Measurements from ENCODE around the gene FBXL15. TPM values are rescaled to one million over a fixed set of nuclear protein-coding genes. Genes with fewer than 3 reads are reported as not detected.
"Not testable (repeated sequence)": the region's sequence is repeated elsewhere in the genome, so short reads cannot be mapped to it uniquely, and the experiment has no call there.

The FBXL15 gene
- polyA plus RNA-seq, 4 donors, result 6.3 to 17.2 (median 7.1) TPM

DNA sequence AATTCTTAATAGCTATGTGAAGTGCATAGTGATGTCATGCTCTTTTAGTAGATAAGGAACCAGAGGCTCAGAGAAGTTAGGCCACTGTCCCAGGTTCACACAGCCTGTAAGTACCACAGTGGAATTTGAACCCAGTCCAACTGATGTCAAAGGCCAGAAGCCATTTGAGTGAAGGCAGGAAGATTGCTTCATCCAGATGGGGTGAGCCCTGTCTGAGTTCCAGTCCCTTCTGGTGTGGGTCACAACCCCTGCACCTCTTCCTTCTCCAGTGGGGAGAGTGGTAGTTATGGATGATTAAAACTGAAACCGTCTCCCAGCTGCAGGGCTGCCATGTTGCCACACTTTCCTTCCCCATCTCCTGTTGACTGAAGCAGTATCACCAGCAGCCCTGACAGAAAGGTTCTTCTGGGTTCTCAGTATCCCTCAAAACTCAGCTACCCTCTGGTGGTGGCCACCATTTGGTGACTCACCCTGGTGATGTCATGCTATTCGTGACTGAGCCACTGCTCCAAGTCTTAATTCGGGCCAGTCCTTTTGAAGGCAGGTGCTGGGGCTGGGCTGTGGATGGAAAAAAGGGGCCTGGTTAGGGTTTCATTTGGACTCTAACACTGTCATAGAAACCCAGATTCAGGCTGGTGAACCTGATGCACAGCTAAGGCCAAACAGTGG is 32.2 kb downstream of the FBXL15 start:
- no peak for DNase-seq (ENCODE audit: low read depth in 4 of 4, low spot score in 3 of 4)

DNA sequence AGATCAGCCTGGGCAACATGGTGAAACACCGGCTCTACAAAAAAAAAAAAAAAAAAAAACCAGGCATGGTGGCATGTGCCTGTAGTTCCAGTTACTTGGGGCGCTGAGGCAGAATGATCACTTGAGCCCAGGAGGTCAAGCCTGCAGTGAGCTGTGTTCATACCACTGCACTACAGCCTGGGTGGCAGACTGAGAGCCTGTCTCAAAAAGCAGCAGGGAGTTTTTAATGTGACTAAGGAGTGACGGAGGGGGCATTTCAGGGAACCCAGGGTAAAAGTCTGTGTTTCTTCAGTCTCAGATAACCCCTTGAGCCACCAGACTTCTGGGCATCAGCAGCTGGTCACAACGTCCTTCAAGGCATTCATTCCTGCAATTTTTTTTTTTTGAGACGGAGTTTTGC is 32.9 kb downstream of the FBXL15 start:
- no peak for DNase-seq (ENCODE audit: low read depth in 4 of 4, low spot score in 3 of 4)

DNA sequence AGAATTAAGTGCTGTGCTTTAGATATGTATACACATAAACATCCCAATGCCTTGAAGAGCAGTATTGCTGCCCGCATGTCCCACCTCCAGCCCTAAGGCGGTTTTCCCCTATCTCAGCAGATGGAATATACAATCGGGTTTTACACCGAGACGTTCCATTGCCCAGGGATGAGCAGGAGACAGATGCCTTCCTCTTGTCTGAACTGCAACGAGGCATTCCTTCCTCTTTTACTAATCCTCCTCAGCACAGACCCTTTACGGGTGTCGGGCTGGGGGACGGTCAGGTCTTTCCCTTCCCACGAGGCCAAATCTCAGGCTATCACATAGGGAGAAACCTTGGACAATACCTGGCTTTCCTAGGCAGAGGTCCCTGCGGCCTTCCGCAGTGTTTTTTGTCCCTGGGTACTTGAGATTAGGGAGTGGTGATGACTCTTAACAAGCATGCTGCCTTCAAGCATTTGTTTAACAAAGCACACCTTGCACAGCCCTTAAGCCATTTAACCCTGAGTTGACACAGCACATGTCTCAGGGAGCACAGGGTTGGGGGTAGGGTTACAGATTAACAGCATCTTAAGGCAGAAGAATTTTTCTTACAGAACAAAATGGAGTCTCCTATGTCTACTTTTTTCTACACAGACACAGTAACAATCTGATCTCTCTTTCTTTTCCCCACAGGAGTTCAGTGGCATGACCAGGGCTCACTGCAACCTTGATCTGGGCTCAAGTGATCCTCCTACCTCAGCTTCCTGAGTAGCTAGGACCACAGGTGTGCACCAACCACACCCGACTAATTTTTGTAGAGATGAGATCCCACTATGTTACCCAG is 34.2 kb downstream of the FBXL15 start:
- not testable (repeated sequence) for DNase-seq (ENCODE audit: low read depth in 4 of 4, low spot score in 3 of 4)

DNA sequence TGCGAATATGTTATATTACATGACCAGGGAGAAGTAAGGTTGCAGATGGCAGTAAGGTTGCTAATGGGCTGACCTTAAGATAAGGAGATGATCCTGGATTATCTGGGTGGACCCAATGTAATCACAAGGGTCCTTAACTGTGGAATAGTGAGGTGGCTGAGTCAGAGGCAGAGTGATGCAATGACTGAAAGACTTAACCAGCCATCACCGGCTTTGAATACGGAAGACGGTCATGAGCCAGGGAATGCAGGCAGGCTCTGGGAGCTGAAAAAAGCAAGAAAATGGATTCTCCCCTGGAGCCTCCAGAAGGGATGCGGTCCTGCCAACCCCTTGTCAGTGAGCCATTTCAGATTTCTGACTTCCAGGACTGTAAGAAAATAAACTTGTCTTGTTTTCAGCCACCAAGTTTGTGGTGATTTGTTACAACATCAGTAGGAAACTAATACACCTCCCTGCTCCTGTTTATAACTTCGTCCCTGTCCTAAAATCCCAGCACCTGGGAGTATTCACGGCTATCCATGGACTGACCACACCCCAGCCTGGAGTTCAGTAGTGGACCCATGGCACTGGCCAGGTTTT is 35.3 kb downstream of the FBXL15 start:
- no peak for DNase-seq (ENCODE audit: low read depth in 4 of 4, low spot score in 3 of 4)

DNA sequence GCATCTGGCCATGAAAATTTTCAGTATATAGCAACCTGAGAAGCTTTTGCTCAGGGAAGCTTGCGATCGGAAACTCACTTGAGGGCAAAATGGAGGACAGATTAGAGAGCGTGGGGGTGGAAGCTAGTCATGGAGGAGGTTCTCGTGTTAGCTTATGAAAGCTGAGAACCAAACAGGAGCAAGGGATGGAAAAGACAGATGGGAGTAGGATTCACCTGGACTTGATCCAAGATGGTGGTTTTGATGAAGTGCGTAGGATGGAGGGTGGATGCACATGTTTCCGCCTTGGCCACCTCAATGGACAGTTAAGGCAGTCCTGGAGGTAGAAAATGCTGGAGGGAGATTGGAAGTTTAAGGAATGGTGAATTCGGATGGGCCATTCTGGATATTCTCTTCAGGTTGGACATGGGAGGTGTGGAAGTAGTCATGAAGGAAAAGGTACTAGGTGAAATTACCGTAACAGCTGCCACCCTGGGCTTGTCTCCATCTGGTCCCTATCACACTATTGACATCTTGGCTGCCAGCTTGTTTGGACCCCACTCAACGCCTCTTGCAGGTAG is 37.0 kb downstream of the FBXL15 start:
- no peak for DNase-seq (ENCODE audit: low read depth in 4 of 4, low spot score in 3 of 4)

DNA sequence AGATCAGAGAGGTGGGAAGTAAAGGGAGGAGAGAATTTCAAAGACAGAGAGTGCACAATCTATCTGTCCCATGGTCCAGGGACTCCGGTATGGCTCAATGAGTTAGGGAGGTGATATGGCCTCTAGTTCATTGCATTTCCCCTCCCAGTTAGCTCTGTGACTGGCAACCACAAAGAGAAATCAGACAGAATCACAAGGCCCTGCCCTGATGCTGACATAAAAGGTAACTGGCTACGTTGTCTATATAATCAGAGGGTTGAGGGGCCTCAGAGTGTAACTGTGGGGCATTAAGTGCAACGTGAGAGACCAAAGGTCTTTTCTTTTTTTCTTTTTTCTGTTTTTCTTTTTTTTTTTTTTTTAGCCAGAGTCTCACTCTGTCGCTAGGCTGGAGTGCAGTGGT is 38.0 kb downstream of the FBXL15 start:
- DNase-seq (ENCODE audit: low read depth in 4 of 4, low spot score in 3 of 4), result no peak

DNA sequence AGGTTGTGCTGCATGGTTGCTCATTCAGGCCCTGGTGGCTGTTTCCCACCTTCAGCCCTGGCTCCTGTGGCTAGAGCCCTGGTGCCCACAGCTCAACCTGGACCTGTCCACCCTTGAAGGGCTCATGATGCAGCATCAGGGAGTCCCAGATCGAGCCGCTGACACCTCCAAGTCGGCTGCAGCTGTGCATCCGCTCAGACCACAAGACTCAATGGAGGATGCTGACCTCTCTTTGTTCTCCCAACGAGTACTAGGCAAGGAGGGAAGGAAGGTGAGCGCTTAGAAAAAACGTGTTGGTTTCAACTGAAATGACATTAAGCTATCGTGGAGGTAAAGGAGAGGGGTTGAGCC is 40.2 kb downstream of the FBXL15 start:
- no peak for DNase-seq (ENCODE audit: low read depth in 4 of 4, low spot score in 3 of 4)

DNA sequence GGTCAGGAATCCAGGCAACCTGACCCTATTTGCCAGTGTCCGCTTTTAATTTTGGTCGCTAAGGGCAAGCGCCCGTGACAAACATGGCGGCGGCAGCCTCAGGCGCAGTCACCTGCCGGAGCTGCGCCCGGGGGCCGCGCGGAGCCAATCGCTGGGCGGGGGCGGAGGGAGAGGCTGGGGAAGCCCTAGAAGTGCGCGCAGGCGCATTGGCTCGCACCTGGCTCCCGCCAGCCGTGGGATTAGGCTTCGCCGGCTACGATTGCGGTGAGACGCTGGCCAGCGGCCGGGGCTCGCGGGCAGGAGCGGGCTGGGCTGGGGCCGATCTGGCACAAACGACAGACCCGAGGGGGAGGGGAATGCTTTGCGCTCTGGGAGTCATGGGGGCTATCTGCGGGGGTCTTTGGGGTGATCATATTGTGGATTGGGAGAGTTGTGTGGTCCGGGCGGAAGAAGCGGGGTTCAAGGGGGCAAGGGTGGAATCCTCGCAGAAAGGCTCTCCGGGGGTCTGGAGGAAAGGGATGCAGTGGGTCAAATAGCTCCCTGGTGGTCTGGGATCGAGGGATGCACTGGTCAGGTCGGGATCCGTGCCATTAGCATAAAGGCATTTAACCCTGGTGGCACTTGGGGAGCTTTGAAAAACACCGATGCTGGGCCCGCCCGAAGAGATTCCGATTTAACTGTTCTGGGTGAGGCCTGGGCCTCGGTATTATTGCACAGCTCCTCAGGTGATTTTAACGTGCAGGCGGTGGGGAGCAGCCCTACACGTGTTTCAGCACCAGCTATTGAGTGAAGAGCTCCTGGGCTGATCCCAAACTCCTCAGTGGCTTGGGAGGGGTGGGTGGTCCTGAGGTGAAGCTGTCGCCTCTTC is 40.8 kb downstream of the FBXL15 start:
- DNase-seq (ENCODE audit: low read depth in 4 of 4, low spot score in 3 of 4), result peak; percentile 80 to 82 (median 81)

DNA sequence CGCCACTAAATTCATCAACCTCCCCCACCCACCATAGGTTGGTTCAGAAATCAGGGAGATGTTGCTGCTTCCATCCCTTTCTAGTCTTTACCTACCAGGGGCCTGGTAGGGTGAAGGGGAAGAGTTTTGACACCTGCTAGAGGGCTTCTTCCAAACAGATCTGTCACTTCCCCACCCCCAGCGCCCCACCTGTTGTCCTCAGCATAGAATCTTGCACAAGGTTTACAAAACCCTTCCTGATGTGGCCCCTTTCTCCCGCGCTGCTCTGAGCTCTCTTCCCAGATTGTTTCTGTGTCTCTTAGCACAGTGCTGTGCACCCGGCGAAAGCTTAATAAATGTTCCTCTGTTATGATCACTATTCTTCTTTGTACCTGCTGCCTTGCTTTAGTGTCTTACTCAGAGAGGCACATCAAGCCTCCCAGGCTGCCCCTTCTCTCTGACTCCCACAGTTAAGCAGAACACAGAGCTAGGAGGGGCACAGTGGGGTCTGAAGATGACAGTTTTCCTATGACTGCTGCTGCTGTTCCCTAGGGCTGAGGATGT is 41.9 kb downstream of the FBXL15 start:
- no peak for DNase-seq (ENCODE audit: low read depth in 4 of 4, low spot score in 3 of 4)

DNA sequence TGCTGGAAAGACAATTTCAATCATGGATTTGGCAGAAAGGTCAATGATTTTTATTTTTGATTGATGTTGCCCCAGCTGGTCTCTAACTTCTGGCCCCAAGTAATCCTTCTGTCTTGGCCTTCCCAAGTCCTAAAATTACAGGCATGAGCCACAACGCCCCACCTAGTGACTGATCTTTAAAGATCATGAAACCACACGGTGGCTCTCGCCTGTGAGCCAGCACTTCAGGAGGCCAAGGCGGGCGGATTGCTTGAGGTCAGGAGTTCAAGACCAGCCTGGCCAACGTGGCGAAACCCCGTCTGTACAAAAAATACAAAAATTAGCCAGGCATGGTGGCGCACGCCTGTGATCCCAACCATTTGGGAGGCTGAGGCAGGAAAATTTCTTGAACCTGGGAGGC is 43.3 kb downstream of the FBXL15 start:
- no peak for DNase-seq (ENCODE audit: low read depth in 4 of 4, low spot score in 3 of 4)

DNA sequence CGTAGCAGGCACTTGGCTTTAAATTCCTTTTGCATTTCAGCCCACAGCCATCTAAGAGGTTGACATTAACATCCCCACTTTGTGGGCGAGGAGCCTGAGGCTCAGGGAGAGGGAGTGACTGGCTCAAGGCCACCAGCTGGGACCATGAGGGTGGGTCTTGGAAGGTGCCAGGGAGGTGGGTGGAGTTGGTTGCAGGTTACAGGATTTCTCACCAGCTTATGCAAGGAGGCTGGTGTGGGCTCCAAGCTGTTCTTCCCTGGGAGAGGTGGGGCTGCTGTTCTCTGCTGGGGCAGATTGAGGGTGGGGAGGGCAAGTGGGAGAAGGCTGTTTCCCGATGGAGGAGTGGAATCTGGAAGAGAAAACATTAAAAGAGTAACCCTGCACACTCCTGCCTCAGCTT is 44.8 kb downstream of the FBXL15 start:
- no peak for DNase-seq (ENCODE audit: low read depth in 4 of 4, low spot score in 3 of 4)

DNA sequence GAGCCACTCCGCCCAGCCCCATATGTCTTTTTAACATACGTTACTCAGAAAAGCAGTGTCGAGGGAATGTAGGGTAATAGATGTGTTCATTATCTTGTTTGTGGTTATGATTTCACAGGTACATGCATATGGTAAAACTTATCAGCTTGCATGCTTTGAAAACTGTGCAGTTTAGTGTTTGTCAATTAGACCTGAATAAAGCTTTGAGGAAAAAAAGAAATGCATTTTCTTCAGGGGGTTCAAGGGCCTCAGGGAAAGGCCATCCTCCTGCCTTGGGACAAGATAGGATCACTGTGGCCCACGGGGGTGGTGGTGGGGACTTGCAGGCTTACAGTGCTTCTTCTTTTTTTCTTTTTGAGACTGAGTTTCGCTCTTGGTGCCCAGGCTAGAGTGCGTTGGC is 46.7 kb downstream of the FBXL15 start:
- DNase-seq (ENCODE audit: low read depth in 4 of 4, low spot score in 3 of 4), result no peak

DNA sequence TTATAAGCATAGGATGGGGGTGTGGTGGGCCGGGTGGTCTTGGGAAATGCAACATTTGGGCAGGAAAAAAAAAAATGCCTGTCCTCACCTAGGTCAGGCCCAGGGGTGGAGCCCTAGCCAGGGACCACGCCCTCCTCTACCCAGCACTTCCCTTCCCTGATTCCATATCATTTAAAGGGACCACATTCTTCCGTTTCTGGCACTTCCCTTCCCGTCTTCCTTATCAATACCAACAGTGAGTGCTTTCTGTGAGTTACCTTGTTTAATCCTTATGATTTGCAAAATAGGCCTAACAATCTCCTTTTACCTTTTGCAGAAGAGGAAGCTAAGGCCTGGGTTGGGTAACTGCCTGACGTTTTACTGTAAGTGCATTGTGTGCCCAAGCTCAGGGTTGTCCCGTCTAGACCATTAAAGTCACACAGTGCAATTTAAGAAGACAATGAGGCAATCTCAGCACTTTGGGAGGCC is 47.4 kb downstream of the FBXL15 start:
- DNase-seq (ENCODE audit: low read depth in 4 of 4, low spot score in 3 of 4), result no peak

DNA sequence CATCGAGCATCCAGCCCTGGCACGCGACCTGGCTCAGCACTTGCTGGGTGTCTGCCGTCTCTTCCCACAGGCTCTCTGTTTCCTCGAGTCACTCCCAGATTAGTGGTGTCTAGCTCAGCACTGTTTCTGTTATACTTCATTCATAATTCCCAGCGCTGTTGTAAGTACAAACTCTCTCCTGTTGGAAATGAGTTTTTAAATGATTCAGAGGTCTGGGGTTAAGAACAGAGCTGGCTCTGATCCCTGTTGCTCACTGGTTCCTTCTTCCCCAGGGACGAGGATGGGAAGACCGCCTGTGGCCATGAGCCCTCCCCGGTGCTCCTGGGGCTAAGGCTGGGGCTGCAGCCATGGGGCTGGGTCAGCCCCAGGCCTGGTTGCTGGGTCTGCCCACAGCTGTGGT is 48.0 kb downstream of the FBXL15 start:
- DNase-seq (ENCODE audit: low read depth in 4 of 4, low spot score in 3 of 4), result no peak

DNA sequence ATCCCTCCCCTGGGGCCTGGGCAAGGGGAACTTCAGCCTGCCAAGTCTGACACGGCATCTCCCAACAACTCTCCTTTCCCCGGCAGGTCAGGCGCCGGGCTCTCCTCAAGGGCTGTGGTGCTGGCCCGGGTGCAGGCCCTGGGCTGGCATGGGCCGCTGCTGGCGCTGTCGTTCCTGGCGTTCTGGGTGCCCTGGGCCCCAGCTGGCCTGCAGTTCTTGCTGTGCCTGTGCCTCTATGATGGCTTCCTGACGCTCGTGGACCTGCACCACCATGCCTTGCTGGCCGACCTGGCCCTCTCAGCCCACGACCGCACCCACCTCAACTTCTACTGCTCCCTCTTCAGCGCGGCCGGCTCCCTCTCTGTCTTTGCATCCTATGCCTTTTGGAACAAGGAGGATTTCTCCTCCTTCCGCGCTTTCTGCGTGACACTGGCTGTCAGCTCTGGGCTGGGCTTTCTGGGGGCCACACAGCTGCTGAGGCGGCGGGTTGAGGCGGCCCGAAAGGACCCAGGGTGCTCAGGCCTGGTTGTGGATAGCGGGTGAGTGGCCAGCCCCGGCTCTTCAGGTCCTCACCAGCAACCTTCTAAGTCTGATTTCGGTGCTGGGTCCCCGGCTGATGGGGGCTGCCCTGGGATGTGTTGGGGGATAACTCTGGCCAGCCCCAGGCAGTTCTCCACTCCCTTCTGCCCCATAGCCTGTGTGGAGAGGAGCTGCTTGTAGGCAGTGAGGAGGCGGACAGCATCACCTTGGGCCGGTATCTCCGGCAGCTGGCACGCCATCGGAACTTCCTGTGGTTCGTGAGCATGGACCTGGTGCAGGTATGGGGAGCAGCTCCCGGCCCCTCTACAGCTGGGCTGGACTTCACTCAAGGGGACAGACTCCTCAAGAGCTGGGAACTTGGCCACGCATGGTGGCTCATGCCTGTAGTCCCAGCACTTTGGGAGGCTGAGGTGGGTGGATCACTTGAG is 50.2 kb downstream of the FBXL15 start:
- no peak for DNase-seq (ENCODE audit: low read depth in 4 of 4, low spot score in 3 of 4)
